DMS79 treated with DMSO at 0.1 percent for 48 hours (cell line): Measurements from ENCODE around the gene CXCL5.
"Not testable (repeated sequence)": the region's sequence is repeated elsewhere in the genome, so short reads cannot be mapped to it uniquely, and the experiment has no call there.

Experiments
- DNase-seq: peaks from one replicate; lab custom pipeline; 2025; lab: John Stamatoyannopoulos, UW

Gene CXCL5

GRCh38 chr4:74015126-74015780 lies 16.8 kb upstream of the CXCL5 start:
- DNase-seq: no peak

GRCh38 chr4:74014332-74014731 lies 15.9 kb upstream of the CXCL5 start:
- no peak for DNase-seq

GRCh38 chr4:74013264-74013663 lies 14.8 kb upstream of the CXCL5 start:
- no peak for DNase-seq

GRCh38 chr4:74012130-74012529 lies 13.7 kb upstream of the CXCL5 start:
- no peak for DNase-seq

GRCh38 chr4:74009307-74009706 lies 10.8 kb upstream of the CXCL5 start:
- DNase-seq: no peak

GRCh38 chr4:74006009-74006476 lies 7.6 kb upstream of the CXCL5 start:
- no peak for DNase-seq

- DNase-seq: no peak
Measured at GRCh38 chr4:74005528-74005927, 7.1 kb upstream of the CXCL5 start.

GRCh38 chr4:74004668-74005067 lies 6.2 kb upstream of the CXCL5 start:
- DNase-seq: no peak

- no peak for DNase-seq
Measured at GRCh38 chr4:74000301-74000700, 1.8 kb upstream of the CXCL5 start.

- no peak for DNase-seq
Measured at GRCh38 chr4:73992050-73992449, 6.4 kb downstream of the CXCL5 start.

GRCh38 chr4:73991742-73992000 lies 6.8 kb downstream of the CXCL5 start:
- no peak for DNase-seq

- DNase-seq: no peak
Measured at GRCh38 chr4:73990988-73991741, 7.3 kb downstream of the CXCL5 start.

- DNase-seq: no peak
Measured at GRCh38 chr4:73989928-73990327, 8.5 kb downstream of the CXCL5 start.

- DNase-seq: no peak
Measured at GRCh38 chr4:73989031-73989430, 9.4 kb downstream of the CXCL5 start.

- DNase-seq: no peak
Measured at GRCh38 chr4:73988061-73988460, 10.4 kb downstream of the CXCL5 start, which contains the start of gene PPBP. Gene PPBP, minus strand, starts transcription at chr4:73988190. Its CDS starts 87 bp downstream, at chr4:73988103.

- no peak for DNase-seq
Measured at GRCh38 chr4:73985528-73985852, 13.0 kb downstream of the CXCL5 start.

GRCh38 chr4:73984736-73985527 lies 13.5 kb downstream of the CXCL5 start:
- DNase-seq: no peak

- not testable (repeated sequence) for DNase-seq
Measured at GRCh38 chr4:73981175-73981574, 17.3 kb downstream of the CXCL5 start.

GRCh38 chr4:73979407-73979957 lies 19.0 kb downstream of the CXCL5 start:
- DNase-seq: no peak

GRCh38 chr4:73978886-73979285 lies 19.6 kb downstream of the CXCL5 start:
- DNase-seq: no peak

- DNase-seq: no peak
Measured at GRCh38 chr4:73976716-73977115, 21.8 kb downstream of the CXCL5 start.

GRCh38 chr4:73976217-73976616 lies 22.3 kb downstream of the CXCL5 start:
- no peak for DNase-seq

- no peak for DNase-seq
Measured at GRCh38 chr4:73974352-73974751, 24.1 kb downstream of the CXCL5 start.
